ENCODE measurements around the gene ARHGEF12. TPM values are rescaled to one million over a fixed set of nuclear protein-coding genes. Genes with fewer than 3 reads are reported as not detected.

Gene ARHGEF12
- total and polyA plus RNA-seq, 2 donors (not counting 1 experiment from before 2014, with no cell fraction given) = 2.0 to 21.6 TPM

- no peak for TF ChIP-seq CTCF (IDR thresholded peaks at IDR 0.05)
- CTCF ChIA-PET = no interaction called here
Measured at GRCh38 chr11:120410622-120411380, 74.6 kb downstream of the ARHGEF12 start.

GRCh38 chr11:120413480-120413879 is 77.3 kb downstream of the ARHGEF12 start:
- no peaks in the 10 kb centered on the region for H3K9me3 Mint-ChIP-seq (ENCODE audit: insufficient read depth)
- Histone ChIP-seq H3K36me3 (replicated peaks in 1 of 2; ENCODE audit: control extremely low read depth in 1 of 2, control insufficient read depth in 1 of 2, extremely low read depth in 1 of 2, insufficient read depth in 2 of 2, low read length in 1 of 2) (no peaks in the 10 kb centered on the region), H4K20me1 (ENCODE audit: control insufficient read depth, insufficient read depth, low read length, poor library complexity, severe bottlenecking) (no peaks in the 10 kb centered on the region), H3K4me1 (ENCODE audit: control insufficient read depth in 2 of 2, insufficient read depth in 2 of 2, low read length in 2 of 2) (no peaks in the 10 kb centered on the region), H3K27me3 (replicated peaks in 1 of 4; ENCODE audit: control extremely low read depth in 1 of 4, control insufficient read depth in 3 of 4, insufficient read depth in 4 of 4, low read length in 3 of 4) (no peaks in the 10 kb centered on the region), H3K4me3 (ENCODE audit: control extremely low read depth in 1 of 5, extremely low read depth in 1 of 5, insufficient read depth in 1 of 5, low read depth in 2 of 5, low read length in 4 of 5) (no peak overlapping the region), H3K79me2 (ENCODE audit: control insufficient read depth, insufficient read depth, low read length) (no peaks in the 10 kb centered on the region), H3K9me3 (ENCODE audit: control extremely low read depth in 1 of 3, control insufficient read depth in 2 of 3, insufficient read depth in 1 of 3, low read length in 2 of 3) (no peaks in the 10 kb centered on the region), H3K4me2 (replicated peaks; ENCODE audit: low read depth, low read length, poor library complexity, severe bottlenecking) (no peak overlapping the region), H2AFZ (ENCODE audit: insufficient read depth, low read depth, low read length, poor library complexity, severe bottlenecking) (no peak overlapping the region), H3K27ac (ENCODE audit: low read length in 2 of 2) (no peak overlapping the region), H3K9ac (ENCODE audit: low read length) (no peak overlapping the region)
- intact Hi-C loops (cut with micrococcal nuclease) = no loop called here
- H3K27ac Mint-ChIP-seq = no peak overlapping the region
- TF ChIP-seq EZH2 (IDR thresholded peaks at IDR 0.05; ENCODE audit: borderline replicate concordance, insufficient read depth, low read depth, low read length, poor library complexity, severe bottlenecking) = no peak
- TF ChIP-seq CTCF (IDR thresholded peaks at IDR 0.05) = no peak
- CTCF ChIA-PET = no interaction called here
- ATAC-seq (ENCODE audit: low read depth) (no peak), DNase-seq (no peak)
- POLR2A ChIA-PET = no interaction called here
- no peak overlapping the region for H3K4me3 Mint-ChIP-seq
- H3K4me1 Mint-ChIP-seq = no peaks in the 10 kb centered on the region
- no peaks in the 10 kb centered on the region for H3K27me3 Mint-ChIP-seq

More at GRCh38 chr11:120410622-120411380, 74.6 kb downstream of the ARHGEF12 start:
- Histone ChIP-seq H3K27ac (ENCODE audit: low read length in 2 of 2) (no peak overlapping the region), H4K20me1 (ENCODE audit: control insufficient read depth, insufficient read depth, low read length, poor library complexity, severe bottlenecking) (no peaks in the 10 kb centered on the region), H2AFZ (ENCODE audit: insufficient read depth, low read depth, low read length, poor library complexity, severe bottlenecking) (no peak overlapping the region), H3K9me3 (ENCODE audit: control extremely low read depth in 1 of 3, control insufficient read depth in 2 of 3, insufficient read depth in 1 of 3, low read length in 2 of 3) (no peaks in the 10 kb centered on the region), H3K27me3 (replicated peaks in 1 of 4; ENCODE audit: control extremely low read depth in 1 of 4, control insufficient read depth in 3 of 4, insufficient read depth in 4 of 4, low read length in 3 of 4) (no peaks in the 10 kb centered on the region), H3K9ac (ENCODE audit: low read length) (no peak overlapping the region), H3K4me1 (ENCODE audit: control insufficient read depth in 2 of 2, insufficient read depth in 2 of 2, low read length in 2 of 2) (no peaks in the 10 kb centered on the region), H3K4me3 (ENCODE audit: control extremely low read depth in 1 of 5, extremely low read depth in 1 of 5, insufficient read depth in 1 of 5, low read depth in 2 of 5, low read length in 4 of 5) (no peak overlapping the region), H3K79me2 (ENCODE audit: control insufficient read depth, insufficient read depth, low read length) (no peaks in the 10 kb centered on the region), H3K4me2 (replicated peaks; ENCODE audit: low read depth, low read length, poor library complexity, severe bottlenecking) (no peak overlapping the region), H3K36me3 (replicated peaks in 1 of 2; ENCODE audit: control extremely low read depth in 1 of 2, control insufficient read depth in 1 of 2, extremely low read depth in 1 of 2, insufficient read depth in 2 of 2, low read length in 1 of 2) (no peaks in the 10 kb centered on the region)
- no CpG with 5 or more reads among the region's 8 CpGs for WGBS (ENCODE audit: insufficient coverage)
- POLR2A ChIA-PET = no interaction called here
- no peaks in the 10 kb centered on the region for H3K4me1 Mint-ChIP-seq
- intact Hi-C loops (cut with micrococcal nuclease) = no loop called here
- DNase-seq = no peak
- H3K9me3 Mint-ChIP-seq (ENCODE audit: insufficient read depth) = no peaks in the 10 kb centered on the region
- no peak overlapping the region for H3K27ac Mint-ChIP-seq
- H3K27me3 Mint-ChIP-seq = no peaks in the 10 kb centered on the region
- no peak for ATAC-seq (ENCODE audit: low read depth)
- no peak overlapping the region for H3K4me3 Mint-ChIP-seq
